Tibial artery (tissue), 4 donors: Measurements from ENCODE around the gene PM20D1.
"Not testable (repeated sequence)": the region's sequence is repeated elsewhere in the genome, so short reads cannot be mapped to it uniquely, and the experiment has no call there.

Experiments
- DNase-seq, 2 donors: peaks; one replicate each; pipeline ENCODE4 v3.0.0-alpha.2; 2019
- H3K27ac ChIP-seq, 2 donors: fragments of 200-600 bp; sonication (generic) in 1 of 2; 1 replicate in 1 of 2; 2 replicates in 1 of 2; pipeline ENCODE4 v1.5.1; 2018 to 2019; ENCODE audit warnings: mild to moderate bottlenecking in 1 of 2
- H3K27me3 ChIP-seq, 2 donors: fragments of 200-600 bp; sonication (generic) in 1 of 2; one replicate each; pipeline versions ENCODE4 v1.5.1 to v1.6.0; 2016 to 2019
- H3K36me3 ChIP-seq, 3 donors: fragments of 200-600 bp; sonication (generic) in 2 of 3; one replicate each; pipeline ENCODE4 v1.5.1; 2016 to 2019; ENCODE audit warnings: mild to moderate bottlenecking in 2 of 3
- H3K4me1 ChIP-seq, 4 donors: fragments of 200-600 bp; sonication (generic) in 2 of 4; 1 replicate in 3 of 4; 2 replicates in 1 of 4; pipeline ENCODE4 v1.5.1; 2016 to 2019
- H3K4me3 ChIP-seq, 2 donors: fragments of 200-600 bp; sonication (generic) in 1 of 2; 1 replicate in 1 of 2; 2 replicates in 1 of 2; pipeline ENCODE4 v1.5.1; 2018 to 2019; ENCODE audit warnings: mild to moderate bottlenecking in 2 of 2
- H3K9me3 ChIP-seq, 3 donors: fragments of 200-600 bp; sonication (generic) in 1 of 3; one replicate each; pipeline ENCODE4 v1.5.1; 2016 to 2019
- CTCF ChIP-seq, 2 experiments: fragments of 200-600 bp in 1 of 2; fragments of 450-650 bp in 1 of 2; IDR thresholded peaks; one replicate each; pipeline ENCODE4 v1.5.1; 2017 to 2019; ENCODE audit warnings: antibody characterized with exemption in 2 of 2, mild to moderate bottlenecking in 1 of 2, moderate library complexity in 1 of 2
- intact Hi-C: fragments of 100-400 bp; cut with DNase I; formaldehyde crosslinking; loops from one replicate; pipeline ENCODE4 v1.15.0; 2023; ENCODE audit warnings: low total_unique reads

PM20D1 gene

DNA sequence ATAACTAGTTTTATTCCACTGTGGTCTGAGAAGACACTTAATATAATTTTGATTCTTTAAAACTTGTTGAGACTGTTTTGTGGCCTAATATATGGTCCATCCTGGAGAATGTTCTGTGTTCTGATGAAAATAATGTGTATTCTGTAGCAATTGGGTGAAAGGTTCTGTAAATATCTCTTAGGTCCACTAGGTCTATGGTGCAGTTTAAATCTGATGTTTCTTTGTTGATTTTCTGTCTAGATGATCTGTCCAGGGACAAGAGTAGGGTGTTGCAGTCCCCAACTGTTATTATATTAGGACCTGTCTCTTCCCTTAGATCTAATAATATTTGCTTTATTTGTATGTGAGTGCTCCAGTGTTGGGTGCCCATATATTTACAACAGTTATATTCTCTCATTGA is 33.9 kb upstream of the PM20D1 start:
- intact Hi-C loops = no loop called here
- DNase-seq = no peak
- no peaks in the 10 kb centered on the region for H3K36me3 ChIP-seq
- no peaks in the 10 kb centered on the region for H3K27me3 ChIP-seq
- no peak for TF ChIP-seq CTCF (IDR thresholded peaks at IDR 0.05)
- peaks cover 0 to 7% (median 6%) of the 10 kb centered on the region in 3 donors for H3K9me3 ChIP-seq
- H3K4me3 ChIP-seq = no peak overlapping the region
- H3K4me1 ChIP-seq = no peaks in the 10 kb centered on the region
- H3K27ac ChIP-seq = no peak overlapping the region

GRCh38 chr1:205880923-205881322 is 31.0 kb upstream of the PM20D1 start:
- no peak for TF ChIP-seq CTCF (IDR thresholded peaks at IDR 0.05)
- Histone ChIP-seq H3K27me3 (no peaks in the 10 kb centered on the region), H3K4me3 (no peak overlapping the region), H3K27ac (no peak overlapping the region), H3K9me3 (peaks cover 0 to 10% (median 6%) of the 10 kb centered on the region in 3 donors), H3K36me3 (no peaks in the 10 kb centered on the region), H3K4me1 (no peaks in the 10 kb centered on the region)
- intact Hi-C loops = no loop called here
- DNase-seq = no peak

- H3K4me3 ChIP-seq = no peak overlapping the region
- no peak overlapping the region for H3K27ac ChIP-seq
- no peak for DNase-seq
- no peaks in the 10 kb centered on the region for H3K36me3 ChIP-seq
- no peaks in the 10 kb centered on the region for H3K4me1 ChIP-seq
- H3K9me3 ChIP-seq = peaks cover 0 to 10% (median 6%) of the 10 kb centered on the region in 3 donors
- intact Hi-C loops = no loop called here
- TF ChIP-seq CTCF (IDR thresholded peaks at IDR 0.05) = no peak
- H3K27me3 ChIP-seq = no peaks in the 10 kb centered on the region
These were observed 30.0 kb upstream of the PM20D1 start for GRCh38 chr1:205879974-205880373.

DNA sequence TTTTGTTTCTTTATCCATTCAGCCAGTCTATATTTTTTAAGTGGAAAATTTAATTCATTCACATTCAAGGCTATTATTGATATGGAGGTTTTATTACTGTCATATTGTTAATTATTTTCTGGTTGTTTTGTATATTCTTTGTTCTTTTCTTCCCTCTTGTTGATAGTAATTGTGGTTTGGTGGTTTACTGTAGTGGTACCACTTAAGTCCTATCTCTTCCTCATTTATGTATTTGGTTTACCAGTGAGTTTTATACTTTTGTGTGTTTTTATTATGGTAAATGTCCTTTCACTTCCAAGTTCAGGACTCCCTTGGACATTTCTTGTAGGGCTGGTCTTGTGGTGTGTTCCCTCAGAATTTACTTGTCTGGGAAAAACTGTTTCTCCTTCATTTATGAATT is 28.1 kb upstream of the PM20D1 start:
- no peak overlapping the region for H3K27ac ChIP-seq
- no peaks in the 10 kb centered on the region for H3K4me1 ChIP-seq
- no peaks in the 10 kb centered on the region for H3K27me3 ChIP-seq
- H3K36me3 ChIP-seq = no peaks in the 10 kb centered on the region
- intact Hi-C loops = no loop called here
- DNase-seq = no peak
- no peak for TF ChIP-seq CTCF (IDR thresholded peaks at IDR 0.05)
- no peak overlapping the region for H3K4me3 ChIP-seq
- peaks cover 0 to 13% (median 6%) of the 10 kb centered on the region in 3 donors for H3K9me3 ChIP-seq

DNA sequence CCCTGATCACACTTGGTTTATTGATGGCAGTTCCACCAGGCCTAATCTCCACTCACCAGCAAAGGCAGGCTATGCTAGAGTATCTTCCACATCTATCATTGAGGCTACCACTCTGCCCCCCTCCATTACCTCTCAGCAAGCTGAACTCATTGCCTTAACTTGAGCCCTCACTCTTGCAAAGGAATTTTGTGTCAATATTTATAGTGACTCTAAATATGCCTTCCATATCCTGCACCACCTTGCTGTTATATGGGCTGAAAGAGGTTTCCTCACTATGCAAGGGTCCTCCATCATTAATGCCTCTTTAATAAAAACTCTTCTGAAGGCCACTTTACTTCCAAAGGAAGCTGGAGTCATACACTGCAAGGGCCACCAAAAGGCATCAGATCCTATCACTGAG is 23.2 kb upstream of the PM20D1 start:
- H3K27me3 ChIP-seq, intact Hi-C loops, H3K27ac ChIP-seq, H3K9me3 ChIP-seq, DNase-seq, H3K4me3 ChIP-seq, H3K36me3 ChIP-seq, H3K4me1 ChIP-seq: not testable (repeated sequence)

DNA sequence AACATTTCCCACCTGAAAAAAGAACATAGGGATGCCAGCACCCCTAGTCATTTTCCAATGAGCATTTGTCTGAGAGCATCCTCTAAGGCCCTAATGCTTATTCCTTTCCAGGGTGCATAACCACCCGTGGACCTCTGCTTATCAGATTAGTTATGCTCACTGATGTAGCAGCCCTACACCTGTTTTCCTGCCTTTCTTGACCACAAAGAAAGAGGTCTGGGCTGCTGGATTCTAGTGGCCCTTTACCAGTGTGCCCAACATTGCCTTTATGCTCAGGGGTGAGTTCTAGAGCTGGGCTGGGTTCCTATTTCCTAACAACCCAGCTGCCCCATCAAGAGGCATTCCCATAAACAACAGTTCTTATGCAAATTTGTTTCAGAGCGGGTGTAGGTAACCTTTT is 20.3 kb upstream of the PM20D1 start:
- Histone ChIP-seq H3K4me3 (no peak overlapping the region), H3K27ac (no peak overlapping the region), H3K4me1 (no peaks in the 10 kb centered on the region), H3K27me3 (no peaks in the 10 kb centered on the region), H3K36me3 (no peaks in the 10 kb centered on the region), H3K9me3 (peaks cover 0 to 6% (median 0%) of the 10 kb centered on the region in 3 donors)
- no peak for TF ChIP-seq CTCF (IDR thresholded peaks at IDR 0.05)
- intact Hi-C loops = no loop called here
- DNase-seq = no peak
